ENCODE measurements around the gene NEXN.
"Not testable (repeated sequence)": the region's sequence is repeated elsewhere in the genome, so short reads cannot be mapped to it uniquely, and the experiment has no call there.

DNA sequence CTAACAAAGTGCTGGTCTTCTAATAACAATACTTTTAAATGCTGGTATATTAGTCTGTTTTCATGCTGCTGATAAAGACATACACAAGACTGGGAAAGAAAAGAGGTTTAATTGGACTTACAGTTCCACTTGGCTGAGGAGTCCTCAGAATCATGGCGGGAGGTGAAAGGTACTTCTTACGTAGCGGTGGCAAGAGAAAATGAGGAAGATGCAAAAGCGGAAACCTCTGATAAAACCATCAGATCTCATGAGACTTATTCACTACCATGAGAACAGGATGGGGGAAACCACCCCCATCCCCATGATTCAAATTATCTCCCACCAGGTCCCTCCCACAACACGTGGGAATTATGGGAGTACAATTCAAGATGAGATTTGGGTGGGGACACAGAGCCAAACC lies 30.5 kb downstream of the NEXN start:
- TF ChIP-seq, protein P1, sequence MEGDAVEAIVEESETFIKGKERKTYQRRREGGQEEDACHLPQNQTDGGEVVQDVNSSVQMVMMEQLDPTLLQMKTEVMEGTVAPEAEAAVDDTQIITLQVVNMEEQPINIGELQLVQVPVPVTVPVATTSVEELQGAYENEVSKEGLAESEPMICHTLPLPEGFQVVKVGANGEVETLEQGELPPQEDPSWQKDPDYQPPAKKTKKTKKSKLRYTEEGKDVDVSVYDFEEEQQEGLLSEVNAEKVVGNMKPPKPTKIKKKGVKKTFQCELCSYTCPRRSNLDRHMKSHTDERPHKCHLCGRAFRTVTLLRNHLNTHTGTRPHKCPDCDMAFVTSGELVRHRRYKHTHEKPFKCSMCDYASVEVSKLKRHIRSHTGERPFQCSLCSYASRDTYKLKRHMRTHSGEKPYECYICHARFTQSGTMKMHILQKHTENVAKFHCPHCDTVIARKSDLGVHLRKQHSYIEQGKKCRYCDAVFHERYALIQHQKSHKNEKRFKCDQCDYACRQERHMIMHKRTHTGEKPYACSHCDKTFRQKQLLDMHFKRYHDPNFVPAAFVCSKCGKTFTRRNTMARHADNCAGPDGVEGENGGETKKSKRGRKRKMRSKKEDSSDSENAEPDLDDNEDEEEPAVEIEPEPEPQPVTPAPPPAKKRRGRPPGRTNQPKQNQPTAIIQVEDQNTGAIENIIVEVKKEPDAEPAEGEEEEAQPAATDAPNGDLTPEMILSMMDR (IDR thresholded peaks at IDR 0.05): not testable (repeated sequence)
- not testable (repeated sequence) for TF ChIP-seq EZH2 (IDR thresholded peaks at IDR 0.05; ENCODE audit: borderline replicate concordance, insufficient read depth, low read depth, low read length, poor library complexity, severe bottlenecking)

All from B cell (primary cell).